WERI-Rb-1 (cell line): Measurements from ENCODE around the gene GALNTL6.
"Not testable (repeated sequence)": the region's sequence is repeated elsewhere in the genome, so short reads cannot be mapped to it uniquely, and the experiment has no call there.

ENCODE experiments used
- DNase-seq: peaks from one replicate; pipeline ENCODE4 v3.0.0-alpha.2; 2020
- H3K27ac ChIP-seq: fragments of 250-450 bp; sonication (Bioruptor Pico); 2 replicates; pipeline ENCODE4 v1.5.1; 2020; ENCODE audit warnings: mild to moderate bottlenecking, moderate library complexity
- H3K27me3 ChIP-seq: fragments of 250-450 bp; sonication (Bioruptor Pico); 2 replicates; pipeline ENCODE4 v1.5.1; 2021; ENCODE audit warnings: mild to moderate bottlenecking, low read depth, moderate library complexity; ENCODE audit not compliant: insufficient read depth, severe bottlenecking
- H3K36me3 ChIP-seq: fragments of 250-450 bp; sonication (Bioruptor Pico); 2 replicates; pipeline ENCODE4 v1.5.1; 2020; ENCODE audit warnings: mild to moderate bottlenecking, moderate library complexity
- H3K4me3 ChIP-seq: 2 replicates; pipeline ENCODE4 v1.5.1; 2011; ENCODE audit warnings: low read depth, mild to moderate bottlenecking, control low read depth, low read length
- H3K9me3 ChIP-seq: fragments of 250-450 bp; sonication (Bioruptor Pico); 2 replicates; pipeline ENCODE4 v1.5.1; 2021; ENCODE audit warnings: mild to moderate bottlenecking, moderate library complexity; ENCODE audit not compliant: severe bottlenecking
- CTCF ChIP-seq: IDR thresholded peaks from 2 replicates; pipeline ENCODE4 v1.5.1; 2011; ENCODE audit warnings: low read depth, mild to moderate bottlenecking, control low read depth, inconsistent platforms, low read length

GALNTL6 gene

GRCh38 chr4:173014113-173014558, 1200.9 kb downstream of the GALNTL6 start:
- H3K9me3 ChIP-seq, result no peaks in the 10 kb centered on the region
- H3K36me3 ChIP-seq, result no peaks in the 10 kb centered on the region
- H3K27me3 ChIP-seq, result no peaks in the 10 kb centered on the region
- TF ChIP-seq CTCF, result peak; percentile 43
- H3K27ac ChIP-seq, result no peak overlapping the region
- DNase-seq, result peak; percentile 59
- H3K4me3 ChIP-seq, result no peak overlapping the region

GRCh38 chr4:173014836-173015235, 1201.6 kb downstream of the GALNTL6 start:
- DNase-seq, result no peak
- Histone ChIP-seq H3K9me3 (no peaks in the 10 kb centered on the region), H3K4me3 (no peak overlapping the region), H3K27ac (no peak overlapping the region), H3K27me3 (no peaks in the 10 kb centered on the region), H3K36me3 (no peaks in the 10 kb centered on the region)
- TF ChIP-seq CTCF, result no peak

GRCh38 chr4:173017802-173018201, 1204.6 kb downstream of the GALNTL6 start:
- H3K27me3 ChIP-seq, result no peaks in the 10 kb centered on the region
- H3K27ac ChIP-seq, result no peak overlapping the region
- no peak overlapping the region for H3K4me3 ChIP-seq
- no peak for DNase-seq
- TF ChIP-seq CTCF, result no peak
- no peaks in the 10 kb centered on the region for H3K36me3 ChIP-seq
- H3K9me3 ChIP-seq, result no peaks in the 10 kb centered on the region

- DNase-seq, result no peak
- Histone ChIP-seq H3K9me3 (no peaks in the 10 kb centered on the region), H3K27me3 (no peaks in the 10 kb centered on the region), H3K27ac (no peak overlapping the region), H3K4me3 (no peak overlapping the region), H3K36me3 (no peaks in the 10 kb centered on the region)
- TF ChIP-seq CTCF, result no peak
These were observed 1205.2 kb downstream of the GALNTL6 start for GRCh38 chr4:173018446-173018845.

- H3K9me3 ChIP-seq, result no peaks in the 10 kb centered on the region
- DNase-seq, result no peak
- no peak overlapping the region for H3K4me3 ChIP-seq
- no peak overlapping the region for H3K27ac ChIP-seq
- no peak for TF ChIP-seq CTCF
- H3K27me3 ChIP-seq, result no peaks in the 10 kb centered on the region
- H3K36me3 ChIP-seq, result no peaks in the 10 kb centered on the region
These were observed 1206.5 kb downstream of the GALNTL6 start for GRCh38 chr4:173019664-173020063.

GRCh38 chr4:173021746-173022573, 1208.8 kb downstream of the GALNTL6 start:
- H3K4me3 ChIP-seq, H3K27ac ChIP-seq, H3K9me3 ChIP-seq, DNase-seq, H3K27me3 ChIP-seq, H3K36me3 ChIP-seq: not testable (repeated sequence)
